Forelimb muscle (tissue), 1 donor: Measurements from ENCODE around the gene TSSK2. TPM values are rescaled to one million over a fixed set of nuclear protein-coding genes. Genes with fewer than 3 reads are reported as not detected.

ENCODE experiments used
- DNase-seq: peaks from one replicate; pipeline ENCODE4 v3.0.0-alpha.2; 2013; ENCODE audit warnings: low read depth
- polyA plus RNA-seq: library from polyadenylated mRNA; unstranded; fragments of 120-200 nt; gene quantifications from one replicate; pipeline ENCODE4 v1.2.1, GENCODE V29; 2013; ENCODE audit not compliant: insufficient read length

TSSK2 gene
- polyA plus RNA-seq, 1 donor = not detected

- DNase-seq = no peak
Measured at GRCh38 chr22:19181786-19182471, 50.8 kb downstream of the TSSK2 start.

Other genes with a start within 250 kb of the TSSK2 start
- gene DGCR6, start 225.0 kb upstream of the TSSK2 start, polyA plus RNA-seq = 80.0 TPM
- gene PRODH, start 195.0 kb upstream of the TSSK2 start, polyA plus RNA-seq = 12.3 TPM
- gene DGCR2, start 8.9 kb upstream of the TSSK2 start, polyA plus RNA-seq = 44.3 TPM
- gene ESS2, start 13.3 kb downstream of the TSSK2 start, polyA plus RNA-seq = 12.2 TPM
- not detected for gene GSC2, start 19.0 kb downstream of the TSSK2 start, polyA plus RNA-seq
- 17.6 TPM for gene SLC25A1, start 47.4 kb downstream of the TSSK2 start, polyA plus RNA-seq
- gene CLTCL1, start 160.4 kb downstream of the TSSK2 start, polyA plus RNA-seq = 29.9 TPM